Limb (tissue), 2 donors: ENCODE results near the gene MOGAT3.

ENCODE experiments used
- DNase-seq, 2 donors: peaks; one replicate each; pipeline ENCODE4 v3.0.0-alpha.2; 2016; ENCODE audit errors: extremely low spot score in 2 of 2

Gene MOGAT3

DNA sequence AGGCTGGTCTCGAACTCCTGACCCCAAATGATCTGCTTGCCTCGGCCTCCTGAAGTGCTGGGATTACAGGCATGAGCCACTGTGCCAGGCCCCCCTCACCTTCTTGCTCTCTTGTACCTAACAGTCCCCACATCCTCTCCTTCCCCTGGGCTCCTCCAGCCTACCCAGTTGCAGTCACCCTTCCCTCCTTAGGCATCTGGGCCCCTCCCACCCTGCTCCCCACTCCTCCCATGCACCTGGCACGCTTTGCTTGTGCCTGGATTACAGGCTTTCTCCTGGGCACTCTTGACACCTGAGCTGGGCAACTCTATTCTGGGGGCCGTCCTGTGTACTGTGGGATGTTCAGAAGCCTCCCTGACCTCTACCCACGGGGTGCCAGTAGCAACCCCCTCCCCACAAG, 33.8 kb upstream of the MOGAT3 start:
- DNase-seq, result no peak

- no peak for DNase-seq
These were observed 33.2 kb upstream of the MOGAT3 start for GRCh38 chr7:101233907-101234547.

- no peak for DNase-seq
These were observed 31.5 kb upstream of the MOGAT3 start for GRCh38 chr7:101232141-101232850.

- DNase-seq, result no peak
These were observed 30.8 kb upstream of the MOGAT3 start for GRCh38 chr7:101231644-101232043.

GRCh38 chr7:101226721-101227120, 25.9 kb upstream of the MOGAT3 start:
- no peak for DNase-seq

- DNase-seq, result no peak
These were observed 24.8 kb upstream of the MOGAT3 start for GRCh38 chr7:101225650-101226049.

GRCh38 chr7:101223528-101223927, 22.7 kb upstream of the MOGAT3 start:
- no peak for DNase-seq

DNA sequence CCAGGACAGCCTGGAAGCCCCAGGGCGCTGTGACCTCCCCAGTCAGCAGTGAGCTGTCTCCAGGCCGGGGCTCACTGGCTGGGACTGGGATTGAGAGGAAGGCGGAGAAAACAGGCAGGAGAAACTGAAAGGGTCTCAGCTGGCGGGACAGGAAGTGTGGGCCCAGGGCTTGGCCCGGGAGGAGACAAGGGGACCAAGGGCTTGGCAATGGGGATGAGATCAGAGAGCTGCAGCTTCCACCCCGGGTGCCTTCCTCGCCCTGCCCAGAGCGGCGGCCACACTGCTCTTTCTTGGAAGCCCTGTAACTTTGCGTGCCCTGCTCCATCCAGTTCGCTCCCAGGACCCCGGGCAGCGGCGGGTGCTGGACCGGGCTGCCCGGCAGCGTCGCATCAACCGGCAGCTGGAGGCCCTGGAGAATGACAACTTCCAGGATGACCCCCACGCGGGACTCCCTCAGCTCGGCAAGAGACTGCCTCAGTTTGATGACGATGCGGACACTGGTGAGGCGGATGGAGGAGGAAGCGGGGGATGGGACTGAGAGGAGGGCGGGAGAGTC, 21.5 kb upstream of the MOGAT3 start:
- DNase-seq, result no peak

GRCh38 chr7:101220295-101220694, 19.5 kb upstream of the MOGAT3 start:
- DNase-seq, result no peak

DNA sequence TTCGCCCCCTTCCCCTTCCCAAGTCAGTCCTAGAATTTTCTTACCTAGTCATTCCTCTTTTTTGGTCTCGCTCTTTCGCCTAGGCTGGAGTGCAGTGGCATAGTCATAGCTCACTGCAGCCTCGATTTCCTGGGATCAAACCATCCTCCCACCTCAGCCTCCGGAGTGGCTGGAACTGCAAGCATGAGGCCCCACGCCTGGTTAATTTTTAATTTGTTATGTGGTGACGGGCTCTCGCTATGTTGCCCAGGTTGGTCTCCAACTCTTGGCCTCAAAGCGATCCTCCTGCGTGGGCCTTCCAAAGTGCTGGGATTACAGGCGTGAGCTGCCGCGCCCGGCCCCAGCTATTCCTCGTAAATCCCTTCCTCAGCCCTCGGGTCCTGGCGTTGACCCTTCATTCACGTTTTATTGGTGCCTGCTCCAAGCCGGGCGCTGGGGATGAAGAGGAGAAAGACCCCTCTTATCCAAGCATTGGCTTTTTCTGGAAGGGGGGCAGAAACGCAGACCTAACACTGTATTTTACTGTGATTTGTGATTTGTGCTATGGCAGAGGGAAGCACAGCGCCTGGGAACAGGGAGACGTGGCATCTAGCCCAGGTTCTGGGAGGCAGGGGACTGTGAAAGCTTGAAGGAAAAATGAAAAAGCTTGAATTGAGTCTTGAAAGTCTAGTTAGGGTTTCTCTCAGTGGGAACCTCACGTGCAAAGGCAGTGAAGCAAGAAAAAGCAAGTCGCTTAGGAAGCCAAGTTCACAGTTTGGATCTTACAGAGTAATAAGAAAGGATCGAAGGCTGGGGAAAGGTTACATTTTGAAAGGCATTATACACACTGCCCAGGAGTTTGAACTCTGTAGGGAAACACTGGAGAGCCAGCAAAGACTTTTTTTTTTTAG, 17.6 kb upstream of the MOGAT3 start:
- no peak for DNase-seq

- peak; percentile 94 to 100 for DNase-seq
These were observed 16.8 kb upstream of the MOGAT3 start, which contains the start of the genes PLOD3 and ZNHIT1 for GRCh38 chr7:101217388-101218235. PLOD3 (minus strand) TSS chr7:101217581; CDS start chr7:101217274, 307 bp downstream. ZNHIT1 (plus strand) TSS chr7:101218165; CDS start chr7:101218196, 31 bp downstream.

GRCh38 chr7:101216860-101217387, 16.1 kb upstream of the MOGAT3 start:
- DNase-seq, result peak in 1 of 2 donors; percentile 58

DNA sequence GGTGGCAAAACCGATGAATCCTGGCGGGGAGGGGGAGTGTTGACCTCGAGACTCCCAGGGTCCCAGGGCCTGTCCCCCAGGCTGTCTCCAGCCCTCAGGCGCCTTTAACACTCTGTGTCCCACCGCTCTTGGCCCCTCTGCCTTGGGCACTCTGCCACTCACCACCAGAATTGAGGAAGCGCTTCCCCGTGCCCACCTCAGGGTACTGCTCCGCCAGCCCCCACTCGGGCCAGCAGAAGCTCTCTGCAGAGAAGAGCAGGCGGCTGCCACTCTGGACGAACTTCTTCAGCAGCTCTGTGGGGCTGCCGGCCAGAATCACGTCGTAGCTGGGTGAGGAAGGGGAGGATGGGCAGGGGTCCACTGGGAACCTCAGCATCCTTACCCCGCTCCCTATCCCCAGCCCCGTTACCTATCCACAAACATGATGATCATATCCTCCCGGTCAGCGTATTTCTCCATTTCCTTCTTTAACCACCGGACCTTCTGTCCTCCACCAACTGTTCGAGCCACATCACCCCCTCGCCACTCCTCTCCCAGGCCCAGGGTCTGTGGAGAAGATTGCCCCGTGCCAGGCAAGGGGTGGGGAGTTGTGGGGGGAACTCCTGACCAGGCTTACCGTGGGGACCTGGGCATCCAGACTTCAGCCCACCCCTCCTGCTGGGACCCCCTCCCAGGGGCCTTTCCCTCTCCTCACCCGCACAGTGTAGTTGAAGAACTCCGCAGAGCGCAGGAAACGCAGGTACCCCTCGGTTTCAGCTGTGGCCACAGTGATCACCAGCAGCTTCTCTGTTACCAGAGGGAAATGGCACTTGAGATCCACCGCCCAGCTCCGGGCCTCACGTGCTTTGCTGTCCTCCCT, 15.4 kb upstream of the MOGAT3 start:
- no peak for DNase-seq

GRCh38 chr7:101212014-101212413, 11.2 kb upstream of the MOGAT3 start:
- no peak for DNase-seq

DNA sequence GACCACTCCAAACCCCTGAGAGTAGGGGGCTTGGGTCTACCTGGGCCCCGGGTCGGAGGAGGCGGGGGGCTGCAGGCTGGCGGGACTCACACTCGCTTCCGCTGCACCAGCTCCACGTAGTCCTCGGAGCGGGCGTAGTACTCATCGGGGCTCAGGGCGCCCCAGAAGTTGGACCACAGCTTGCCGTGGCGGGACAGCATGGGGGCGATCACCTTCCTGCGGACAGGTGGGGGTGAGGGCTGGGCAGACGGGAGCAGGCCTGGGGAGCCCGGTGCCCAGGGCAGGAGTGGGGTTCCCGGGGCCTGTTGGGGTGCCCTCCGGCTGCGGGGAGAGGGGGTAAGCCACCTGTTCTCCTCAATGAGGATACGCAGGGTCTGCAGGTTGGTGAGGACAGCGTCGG, 10.7 kb upstream of the MOGAT3 start:
- DNase-seq, result no peak

DNA sequence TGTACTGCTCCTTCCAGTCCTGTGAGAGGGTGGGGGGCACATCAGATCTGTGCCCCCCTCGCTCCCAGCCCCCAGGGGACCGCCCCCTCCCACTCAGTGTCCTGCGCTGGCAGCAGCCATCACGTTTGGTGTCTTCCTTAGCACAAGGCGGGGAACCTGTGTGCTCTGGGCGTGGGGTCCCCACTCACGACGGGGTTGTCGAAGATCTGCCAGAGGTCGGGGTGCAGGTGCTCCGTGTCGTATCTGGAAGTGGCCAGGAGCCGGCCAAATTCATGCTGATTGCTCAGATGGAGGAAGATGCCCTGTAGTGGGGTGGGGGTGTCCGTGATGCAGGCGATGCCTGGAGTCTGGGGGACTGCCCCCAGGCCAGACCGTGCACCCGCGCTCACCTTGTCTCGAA, 9.3 kb upstream of the MOGAT3 start:
- DNase-seq, result no peak

GRCh38 chr7:101208794-101209193, 8.0 kb upstream of the MOGAT3 start:
- DNase-seq, result no peak

GRCh38 chr7:101207459-101207858, 6.6 kb upstream of the MOGAT3 start:
- DNase-seq, result no peak

- DNase-seq, result no peak
These were observed 5.8 kb upstream of the MOGAT3 start for GRCh38 chr7:101206665-101207042.
